SU-DHL-6 (cell line): ENCODE data around the gene PRDM13.

Experiments
- EZH2phosphoT487 ChIP-seq: fragments of 200-600 bp; sonication (generic), shearing (Covaris generic); conservative IDR thresholded peaks from 2 replicates; pipeline ENCODE4 v1.6.1; 2018; ENCODE audit warnings: mild to moderate bottlenecking, antibody characterized with exemption, low read length, moderate library complexity, mixed read lengths
- TF ChIP-seq, protein P1 (sequence below): fragments of 200-600 bp; sonication (generic); IDR thresholded peaks from one replicate; pipeline ENCODE4 v1.5.1; 2017; ENCODE audit warnings: antibody characterized with exemption, mild to moderate bottlenecking, low read length, moderate library complexity; ENCODE audit not compliant: insufficient read depth, poor library complexity, severe bottlenecking

DNA sequence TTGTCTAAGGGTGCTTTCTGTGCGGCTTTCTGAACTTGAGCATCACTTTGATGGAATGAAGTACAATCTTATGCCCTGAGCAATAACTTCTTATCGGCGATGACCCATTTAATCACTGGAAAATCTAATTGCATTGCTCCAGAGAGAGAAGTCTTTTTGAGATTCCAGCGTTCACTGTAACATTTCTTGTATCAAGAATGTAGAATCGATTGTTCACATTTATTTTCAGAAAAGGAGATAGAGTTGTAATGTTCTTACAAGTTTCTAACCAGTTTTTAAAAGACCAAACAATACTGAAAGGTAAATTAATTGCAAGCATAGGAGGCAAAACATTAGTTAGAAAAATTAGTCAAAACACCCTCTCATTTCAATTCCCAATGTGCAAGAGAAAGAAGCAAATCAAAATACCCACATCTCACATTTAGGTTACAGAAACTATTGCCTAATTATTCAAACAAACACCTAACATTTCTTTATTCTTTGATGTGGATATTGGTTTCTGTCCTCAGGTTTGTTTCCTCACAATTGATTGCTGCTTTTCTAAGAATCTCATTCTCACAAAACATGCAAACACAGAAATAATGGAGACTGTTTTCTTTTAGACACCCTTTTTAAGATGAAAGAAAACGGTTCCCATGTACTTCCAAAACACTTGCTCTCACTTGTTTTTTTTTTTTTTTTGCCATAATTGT, 14.8 kb upstream of the PRDM13 start:
- TF ChIP-seq, protein P1, sequence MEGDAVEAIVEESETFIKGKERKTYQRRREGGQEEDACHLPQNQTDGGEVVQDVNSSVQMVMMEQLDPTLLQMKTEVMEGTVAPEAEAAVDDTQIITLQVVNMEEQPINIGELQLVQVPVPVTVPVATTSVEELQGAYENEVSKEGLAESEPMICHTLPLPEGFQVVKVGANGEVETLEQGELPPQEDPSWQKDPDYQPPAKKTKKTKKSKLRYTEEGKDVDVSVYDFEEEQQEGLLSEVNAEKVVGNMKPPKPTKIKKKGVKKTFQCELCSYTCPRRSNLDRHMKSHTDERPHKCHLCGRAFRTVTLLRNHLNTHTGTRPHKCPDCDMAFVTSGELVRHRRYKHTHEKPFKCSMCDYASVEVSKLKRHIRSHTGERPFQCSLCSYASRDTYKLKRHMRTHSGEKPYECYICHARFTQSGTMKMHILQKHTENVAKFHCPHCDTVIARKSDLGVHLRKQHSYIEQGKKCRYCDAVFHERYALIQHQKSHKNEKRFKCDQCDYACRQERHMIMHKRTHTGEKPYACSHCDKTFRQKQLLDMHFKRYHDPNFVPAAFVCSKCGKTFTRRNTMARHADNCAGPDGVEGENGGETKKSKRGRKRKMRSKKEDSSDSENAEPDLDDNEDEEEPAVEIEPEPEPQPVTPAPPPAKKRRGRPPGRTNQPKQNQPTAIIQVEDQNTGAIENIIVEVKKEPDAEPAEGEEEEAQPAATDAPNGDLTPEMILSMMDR = no peak
- TF ChIP-seq EZH2phosphoT487 = no peak
